GM12891 (cell line): Measurements from ENCODE around the gene NDEL1.

Source experiments
- PAX5 ChIP-seq: IDR thresholded peaks from 2 replicates; pipeline ENCODE4 v1.6.1; 2011; ENCODE audit warnings: low read length, moderate library complexity, mild to moderate bottlenecking; ENCODE audit not compliant: insufficient read depth, severe bottlenecking
- POLR2A ChIP-seq: IDR thresholded peaks from 2 replicates; pipeline ENCODE4 v1.6.1; 2011; ENCODE audit warnings: low read depth, low read length, control low read depth
- POLR2AphosphoS5 ChIP-seq: IDR thresholded peaks from 2 replicates; pipeline ENCODE4 v1.6.1; 2011; ENCODE audit warnings: low read depth, low read length, control low read depth
- SPI1 ChIP-seq: IDR thresholded peaks from 2 replicates; pipeline ENCODE4 v1.6.1; 2011; ENCODE audit warnings: low read depth, low read length, control low read depth
- TAF1 ChIP-seq: IDR thresholded peaks from 2 replicates; pipeline ENCODE4 v1.6.1; 2011; ENCODE audit warnings: low read depth, low read length, control low read depth

GRCh38 chr17:8499171-8499570 lies 63.5 kb downstream of the NDEL1 start:
- TF ChIP-seq POLR2A (no peak), POLR2AphosphoS5 (no peak), TAF1 (no peak), SPI1 (no peak), PAX5 (no peak)
